ENCODE measurements around the gene CALB2. TPM values are rescaled to one million over a fixed set of nuclear protein-coding genes. Genes with fewer than 3 reads are reported as not detected.

CALB2 gene
- total and polyA plus RNA-seq, 2 of the 13 experiments (the other 11 are each of a cell fraction or from before 2014, with no cell fraction given), result 0.37 to 0.40 TPM

DNA sequence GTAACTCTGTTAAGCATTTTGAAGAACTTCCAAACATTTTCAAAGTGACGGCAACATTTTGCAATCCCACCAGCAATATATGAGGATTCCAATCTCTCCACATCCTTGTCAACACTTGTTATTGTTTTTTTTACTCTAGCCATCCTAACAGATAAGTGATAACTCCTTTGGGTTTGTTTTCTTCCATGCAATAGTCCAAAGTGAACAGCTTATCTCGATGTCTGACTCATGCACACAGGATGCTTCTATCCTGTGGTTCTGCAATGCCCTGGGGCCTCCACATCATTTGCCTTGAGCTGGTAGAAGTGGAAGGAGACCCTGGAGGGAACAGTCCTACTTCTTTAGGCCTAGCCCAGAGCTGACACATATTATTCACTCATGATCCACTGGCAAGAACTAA is 70.4 kb downstream of the CALB2 start (continued):
- TF ChIP-seq, protein P1, sequence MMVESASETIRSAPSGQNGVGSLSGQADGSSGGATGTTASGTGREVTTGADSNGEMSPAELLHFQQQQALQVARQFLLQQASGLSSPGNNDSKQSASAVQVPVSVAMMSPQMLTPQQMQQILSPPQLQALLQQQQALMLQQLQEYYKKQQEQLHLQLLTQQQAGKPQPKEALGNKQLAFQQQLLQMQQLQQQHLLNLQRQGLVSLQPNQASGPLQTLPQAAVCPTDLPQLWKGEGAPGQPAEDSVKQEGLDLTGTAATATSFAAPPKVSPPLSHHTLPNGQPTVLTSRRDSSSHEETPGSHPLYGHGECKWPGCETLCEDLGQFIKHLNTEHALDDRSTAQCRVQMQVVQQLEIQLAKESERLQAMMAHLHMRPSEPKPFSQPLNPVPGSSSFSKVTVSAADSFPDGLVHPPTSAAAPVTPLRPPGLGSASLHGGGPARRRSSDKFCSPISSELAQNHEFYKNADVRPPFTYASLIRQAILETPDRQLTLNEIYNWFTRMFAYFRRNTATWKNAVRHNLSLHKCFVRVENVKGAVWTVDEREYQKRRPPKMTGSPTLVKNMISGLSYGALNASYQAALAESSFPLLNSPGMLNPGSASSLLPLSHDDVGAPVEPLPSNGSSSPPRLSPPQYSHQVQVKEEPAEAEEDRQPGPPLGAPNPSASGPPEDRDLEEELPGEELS (CRISPR knock-in tag; IDR thresholded peaks at IDR 0.05), result 0 out of 2 replicates have a peak, but pooled peaks have one; percentile 37
- TF ChIP-seq, protein P2, sequence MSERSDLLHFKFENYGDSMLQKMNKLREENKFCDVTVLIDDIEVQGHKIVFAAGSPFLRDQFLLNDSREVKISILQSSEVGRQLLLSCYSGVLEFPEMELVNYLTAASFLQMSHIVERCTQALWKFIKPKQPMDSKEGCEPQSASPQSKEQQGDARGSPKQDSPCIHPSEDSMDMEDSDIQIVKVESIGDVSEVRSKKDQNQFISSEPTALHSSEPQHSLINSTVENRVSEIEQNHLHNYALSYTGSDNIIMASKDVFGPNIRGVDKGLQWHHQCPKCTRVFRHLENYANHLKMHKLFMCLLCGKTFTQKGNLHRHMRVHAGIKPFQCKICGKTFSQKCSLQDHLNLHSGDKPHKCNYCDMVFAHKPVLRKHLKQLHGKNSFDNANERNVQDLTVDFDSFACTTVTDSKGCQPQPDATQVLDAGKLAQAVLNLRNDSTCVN (CRISPR knock-in tag; IDR thresholded peaks at IDR 0.05; ENCODE audit: borderline replicate concordance), result no peak
- TF ChIP-seq HMG20A (CRISPR knock-in tag; IDR thresholded peaks at IDR 0.05; ENCODE audit: borderline replicate concordance) (no peak), RORA (CRISPR knock-in tag; IDR thresholded peaks at IDR 0.05) (no peak), TRIM24 (CRISPR knock-in tag; IDR thresholded peaks at IDR 0.05) (0 out of 2 replicates have a peak, but pooled peaks have one; percentile 39), CHD2 (IDR thresholded peaks at IDR 0.05; ENCODE audit: low read depth, low read length) (no peak), RAD51 (IDR thresholded peaks at IDR 0.05; ENCODE audit: borderline replicate concordance) (no peak), MTA3 (CRISPR knock-in tag; IDR thresholded peaks at IDR 0.05) (no peak), ZNF7 (CRISPR knock-in tag; IDR thresholded peaks at IDR 0.05) (peak; percentile 93)

DNA sequence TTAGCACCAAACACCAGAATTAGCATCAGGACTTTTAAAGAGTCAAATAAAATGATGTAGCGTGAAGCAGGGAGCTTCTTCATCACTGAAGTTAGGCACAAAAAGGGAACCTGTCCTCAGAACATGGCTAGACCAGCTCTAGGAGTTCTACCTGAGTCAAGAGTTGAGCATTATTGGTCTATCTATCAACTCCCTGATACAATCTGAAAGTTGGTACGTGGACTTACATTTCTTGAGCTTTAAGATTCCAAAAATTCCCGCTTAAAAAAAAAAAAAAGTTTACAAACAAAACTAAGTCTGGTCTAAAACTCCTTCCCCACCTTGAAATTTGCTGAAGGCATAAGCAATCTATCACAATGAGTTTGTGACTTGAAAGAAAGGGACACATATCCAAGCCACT is 71.1 kb downstream of the CALB2 start:
- Histone ChIP-seq H3K9ac (ENCODE audit: insufficient read depth, low read depth, low read length) (no peak overlapping the region), H3K27me3 (ENCODE audit: control insufficient read depth in 1 of 2, insufficient read depth in 2 of 2, low read length in 2 of 2) (peaks cover 9 to 41% of the 10 kb centered on the region in 2 experiments), H4K20me1 (ENCODE audit: insufficient read depth, low read length) (no peaks in the 10 kb centered on the region), H3K4me1 (ENCODE audit: insufficient read depth, low read length) (peaks cover 30% of the 10 kb centered on the region), H3K4me2 (ENCODE audit: low read depth, low read length) (no peak overlapping the region), H2AFZ (ENCODE audit: low read length) (no peak overlapping the region), H3K79me2 (ENCODE audit: insufficient read depth, low read length) (no peaks in the 10 kb centered on the region), H3K27ac (ENCODE audit: extremely low read length, insufficient read depth, low read length) (no peak overlapping the region), H3K9me3 (ENCODE audit: low read length) (no peaks in the 10 kb centered on the region), H3K36me3 (replicated peaks in 1 of 2; ENCODE audit: control insufficient read depth in 1 of 2, insufficient read depth in 2 of 2, low read length in 2 of 2) (no peaks in the 10 kb centered on the region), H3K4me3 (replicated peaks in 1 of 3; ENCODE audit: insufficient read depth in 1 of 3, low read depth in 2 of 3, low read length in 3 of 3) (no peak overlapping the region)
- no TSS peak for BruUV-seq (replicated peaks)
- CTCF ChIA-PET (ENCODE audit: low intra/inter-chr PET ratio, low total read pairs), result no interaction called here
- WGBS (ENCODE audit: low lambda C conversion rate), result 11% methylated on average over 3 of the region's 3 CpGs
- FAIRE-seq (no peak), DNase-seq (ENCODE audit: low spot score) (no peak), ATAC-seq (no peak)
- in situ Hi-C loops (cut with HindIII; ENCODE audit: extremely low pct_ligation_motif_present, low pct_unique_long_range_greater_than_20kb), result no loop called here
- intact Hi-C loops (cut with micrococcal nuclease; ENCODE audit: unreplicated experiment), result loop anchor here (10.0 kb wide), 1 partner anchor 185 kb away; no protein-coding TSS in a partner anchor
- POLR2A ChIA-PET, result no interaction called here
- TF ChIP-seq RAD21 (CRISPR knock-in tag; IDR thresholded peaks at IDR 0.05) (no peak), SOX6 (IDR thresholded peaks at IDR 0.05) (no peak), SOX6 (CRISPR knock-in tag; IDR thresholded peaks at IDR 0.05) (no peak), ZNF224 (CRISPR knock-in tag; IDR thresholded peaks at IDR 0.05) (no peak), ZNF24 (IDR thresholded peaks at IDR 0.05) (no peak), ZNF75D (CRISPR knock-in tag; IDR thresholded peaks at IDR 0.05; ENCODE audit: borderline replicate concordance) (no peak), GTF2F1 (IDR thresholded peaks at IDR 0.05; ENCODE audit: low read length) (no peak), RFX1 (IDR thresholded peaks at IDR 0.05) (no peak), ZNF556 (CRISPR knock-in tag; IDR thresholded peaks at IDR 0.05; ENCODE audit: borderline replicate concordance) (no peak), ZSCAN12 (CRISPR knock-in tag; IDR thresholded peaks at IDR 0.05) (no peak), HNRNPUL1 (IDR thresholded peaks at IDR 0.05; ENCODE audit: low read depth, low read length) (no peak), PRMT3 (CRISPR knock-in tag; IDR thresholded peaks at IDR 0.05; ENCODE audit: borderline replicate concordance, low read depth) (no peak), HHEX (CRISPR knock-in tag; IDR thresholded peaks at IDR 0.05) (no peak), ZFAT (CRISPR knock-in tag; conservative IDR thresholded peaks at IDR 0.05) (no peak)
- TF ChIP-seq, protein P3, sequence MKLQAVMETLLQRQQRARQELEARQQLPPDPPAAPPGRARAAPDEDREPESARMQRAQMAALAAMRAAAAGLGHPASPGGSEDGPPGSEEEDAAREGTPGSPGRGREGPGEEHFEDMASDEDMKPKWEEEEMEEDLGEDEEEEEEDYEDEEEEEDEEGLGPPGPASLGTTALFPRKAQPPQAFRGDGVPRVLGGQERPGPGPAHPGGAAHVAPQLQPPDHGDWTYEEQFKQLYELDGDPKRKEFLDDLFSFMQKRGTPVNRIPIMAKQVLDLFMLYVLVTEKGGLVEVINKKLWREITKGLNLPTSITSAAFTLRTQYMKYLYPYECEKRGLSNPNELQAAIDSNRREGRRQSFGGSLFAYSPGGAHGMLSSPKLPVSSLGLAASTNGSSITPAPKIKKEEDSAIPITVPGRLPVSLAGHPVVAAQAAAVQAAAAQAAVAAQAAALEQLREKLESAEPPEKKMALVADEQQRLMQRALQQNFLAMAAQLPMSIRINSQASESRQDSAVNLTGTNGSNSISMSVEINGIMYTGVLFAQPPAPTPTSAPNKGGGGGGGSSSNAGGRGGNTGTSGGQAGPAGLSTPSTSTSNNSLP (IDR thresholded peaks at IDR 0.05; ENCODE audit: low read depth, low read length), result no peak
